DOHH2 (cell line): ENCODE data around the gene BLOC1S4.
"Not testable (repeated sequence)": the region's sequence is repeated elsewhere in the genome, so short reads cannot be mapped to it uniquely, and the experiment has no call there.

ENCODE experiments used
- H3F3A ChIP-seq: fragments of 200-600 bp; sonication (generic), shearing (Covaris generic); 2 replicates; pipeline ENCODE4 v1.6.0; 2016; ENCODE audit warnings: antibody characterized with exemption, mild to moderate bottlenecking; ENCODE audit not compliant: control insufficient read depth, insufficient read depth
- H3K27ac ChIP-seq: fragments of 200-600 bp; sonication (generic); 2 replicates; pipeline ENCODE4 v1.5.1; 2014; ENCODE audit warnings: low read depth, mild to moderate bottlenecking, low read length, moderate library complexity
- H3K27me3 ChIP-seq: fragments of 200-600 bp; sonication (generic); 2 replicates; pipeline ENCODE4 v1.6.1; 2014; ENCODE audit warnings: mild to moderate bottlenecking, low read length, mixed read lengths; ENCODE audit not compliant: control insufficient read depth
- H3K36me3 ChIP-seq: fragments of 200-600 bp; sonication (generic); 2 replicates; pipeline ENCODE4 v1.6.1; 2014; ENCODE audit warnings: mild to moderate bottlenecking, low read length, moderate library complexity, mixed read lengths; ENCODE audit not compliant: control insufficient read depth
- H3K4me1 ChIP-seq: fragments of 200-600 bp; sonication (generic); 2 replicates; pipeline ENCODE4 v1.6.1; 2014; ENCODE audit warnings: mild to moderate bottlenecking, low read length, mixed read lengths; ENCODE audit not compliant: control insufficient read depth
- H3K4me2 ChIP-seq: fragments of 200-600 bp; sonication (generic); 2 replicates; pipeline ENCODE4 v1.6.0; 2014; ENCODE audit warnings: mild to moderate bottlenecking, low read length, moderate library complexity
- H3K4me3 ChIP-seq: fragments of 200-600 bp; sonication (generic); 2 replicates; pipeline ENCODE4 v1.5.1; 2014; ENCODE audit warnings: mild to moderate bottlenecking, low read length, mixed read lengths
- H3K79me2 ChIP-seq: fragments of 200-600 bp; sonication (generic); 2 replicates; pipeline ENCODE4 v1.6.1; 2014; ENCODE audit warnings: mild to moderate bottlenecking, low read length, mixed read lengths; ENCODE audit not compliant: control insufficient read depth
- H3K9me2 ChIP-seq: fragments of 200-600 bp; sonication (generic); replicated peaks from 2 replicates; pipeline ENCODE4 v1.6.1; 2014; ENCODE audit warnings: mild to moderate bottlenecking, low read length, mixed read lengths; ENCODE audit not compliant: control insufficient read depth
- H3K9me3 ChIP-seq: fragments of 200-600 bp; sonication (generic); 2 replicates; pipeline ENCODE4 v1.6.1; 2014; ENCODE audit warnings: antibody characterized with exemption, low read length, mixed read lengths; ENCODE audit not compliant: control insufficient read depth, insufficient read depth
- H4K20me1 ChIP-seq: fragments of 200-600 bp; sonication (generic); 2 replicates; pipeline ENCODE4 v1.6.0; 2014; ENCODE audit warnings: low read depth, mild to moderate bottlenecking, antibody characterized with exemption, low read length, moderate library complexity; ENCODE audit not compliant: control insufficient read depth, insufficient read depth
- EZH2phosphoT487 ChIP-seq: fragments of 200-600 bp; sonication (generic); IDR thresholded peaks from 2 replicates; pipeline ENCODE4 v1.6.1; 2017; ENCODE audit warnings: borderline replicate concordance, mild to moderate bottlenecking, antibody characterized with exemption, low read length, moderate library complexity, mixed read lengths
- TF ChIP-seq, protein P1 (sequence below): fragments of 200-600 bp; sonication (generic); IDR thresholded peaks from one replicate; pipeline ENCODE4 v1.5.1; 2014; ENCODE audit warnings: antibody characterized with exemption, mild to moderate bottlenecking, low read depth, low read length; ENCODE audit not compliant: poor library complexity, severe bottlenecking

BLOC1S4 gene

DNA sequence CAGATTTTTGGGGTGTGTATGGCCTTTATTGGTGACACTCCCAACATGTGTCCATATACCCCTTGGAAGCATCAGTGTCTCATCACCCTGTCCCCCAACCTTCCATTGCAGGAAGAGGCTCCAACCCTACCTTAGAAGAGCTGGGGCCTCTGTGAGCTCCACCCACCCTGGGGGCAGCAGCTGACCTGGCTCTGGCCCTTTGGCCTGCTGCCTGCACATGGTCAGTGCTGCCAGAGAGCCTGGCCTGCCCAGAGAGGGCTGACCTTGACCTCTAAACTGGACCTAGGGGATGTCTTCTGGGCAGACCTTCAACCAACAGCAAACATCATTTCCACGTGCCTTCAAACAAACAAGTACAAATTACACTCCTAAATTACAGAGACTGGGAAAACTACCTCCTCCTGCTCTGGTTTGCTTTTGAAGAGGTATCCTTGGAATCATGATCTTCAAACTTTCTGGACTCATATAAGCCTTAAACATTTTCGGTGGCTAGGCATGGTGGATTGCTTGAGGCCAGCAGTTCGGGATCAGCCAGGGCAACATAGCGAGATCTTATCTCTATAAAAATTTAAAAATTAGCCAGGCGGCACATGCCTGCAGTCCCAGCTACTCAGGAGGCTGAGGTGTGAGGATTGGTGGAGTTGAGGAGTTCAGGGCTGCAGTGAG lies 39.2 kb downstream of the BLOC1S4 start:
- Histone ChIP-seq H3K27me3 (no peaks in the 10 kb centered on the region), H3F3A (no peaks in the 10 kb centered on the region), H4K20me1 (no peaks in the 10 kb centered on the region), H3K4me3 (no peak overlapping the region), H3K4me2 (no peak overlapping the region), H3K9me3 (no peaks in the 10 kb centered on the region), H3K79me2 (no peaks in the 10 kb centered on the region), H3K36me3 (no peaks in the 10 kb centered on the region), H3K9me2 (no peaks in the 10 kb centered on the region), H3K27ac (no peak overlapping the region), H3K4me1 (no peaks in the 10 kb centered on the region)
- TF ChIP-seq EZH2phosphoT487 = no peak
- TF ChIP-seq, protein P1, sequence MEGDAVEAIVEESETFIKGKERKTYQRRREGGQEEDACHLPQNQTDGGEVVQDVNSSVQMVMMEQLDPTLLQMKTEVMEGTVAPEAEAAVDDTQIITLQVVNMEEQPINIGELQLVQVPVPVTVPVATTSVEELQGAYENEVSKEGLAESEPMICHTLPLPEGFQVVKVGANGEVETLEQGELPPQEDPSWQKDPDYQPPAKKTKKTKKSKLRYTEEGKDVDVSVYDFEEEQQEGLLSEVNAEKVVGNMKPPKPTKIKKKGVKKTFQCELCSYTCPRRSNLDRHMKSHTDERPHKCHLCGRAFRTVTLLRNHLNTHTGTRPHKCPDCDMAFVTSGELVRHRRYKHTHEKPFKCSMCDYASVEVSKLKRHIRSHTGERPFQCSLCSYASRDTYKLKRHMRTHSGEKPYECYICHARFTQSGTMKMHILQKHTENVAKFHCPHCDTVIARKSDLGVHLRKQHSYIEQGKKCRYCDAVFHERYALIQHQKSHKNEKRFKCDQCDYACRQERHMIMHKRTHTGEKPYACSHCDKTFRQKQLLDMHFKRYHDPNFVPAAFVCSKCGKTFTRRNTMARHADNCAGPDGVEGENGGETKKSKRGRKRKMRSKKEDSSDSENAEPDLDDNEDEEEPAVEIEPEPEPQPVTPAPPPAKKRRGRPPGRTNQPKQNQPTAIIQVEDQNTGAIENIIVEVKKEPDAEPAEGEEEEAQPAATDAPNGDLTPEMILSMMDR = no peak

DNA sequence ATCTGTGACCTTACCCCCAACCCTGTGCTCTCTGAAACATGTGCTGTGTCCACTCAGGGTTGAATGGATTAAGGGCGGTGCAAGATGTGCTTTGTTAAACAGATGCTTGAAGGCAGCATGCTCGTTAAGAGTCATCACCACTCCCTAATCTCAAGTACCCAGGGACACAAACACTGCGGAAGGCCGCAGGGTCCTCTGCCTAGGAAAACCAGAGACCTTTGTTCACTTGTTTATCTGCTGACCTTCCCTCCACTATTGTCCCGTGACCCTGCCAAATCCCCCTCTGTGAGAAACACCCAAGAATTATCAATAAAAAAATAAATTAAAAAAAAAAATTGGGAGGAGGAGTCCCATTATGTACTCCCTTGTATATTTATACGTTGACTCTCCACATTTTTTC lies 40.4 kb downstream of the BLOC1S4 start:
- H3K9me2 ChIP-seq, H3K27me3 ChIP-seq, H3K4me2 ChIP-seq, H3K36me3 ChIP-seq, H3K9me3 ChIP-seq, H3K4me3 ChIP-seq, H4K20me1 ChIP-seq, H3K4me1 ChIP-seq, H3K79me2 ChIP-seq, H3K27ac ChIP-seq, H3F3A ChIP-seq: not testable (repeated sequence)

DNA sequence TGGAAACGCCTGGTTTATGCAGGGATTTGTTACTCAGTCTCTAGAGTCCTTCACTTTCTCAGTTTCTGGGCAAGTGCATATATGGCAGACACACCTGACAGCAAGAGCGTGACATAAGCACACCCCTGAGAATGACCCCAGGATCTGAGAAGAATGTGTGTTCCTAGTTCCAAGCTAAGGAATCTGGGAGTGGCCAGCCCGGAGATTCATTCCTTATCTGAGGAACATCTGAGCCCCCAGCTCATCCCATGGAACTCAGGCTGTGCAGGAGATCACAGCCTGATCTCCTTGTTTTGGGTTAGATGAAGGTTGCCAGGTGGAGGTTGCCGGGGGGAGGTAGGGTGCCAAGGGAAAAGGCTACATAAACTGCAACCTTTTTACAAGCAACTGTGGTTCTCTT lies 42.8 kb downstream of the BLOC1S4 start:
- no peaks in the 10 kb centered on the region for H3K36me3 ChIP-seq
- H3K9me2 ChIP-seq = no peaks in the 10 kb centered on the region
- H3K79me2 ChIP-seq = no peaks in the 10 kb centered on the region
- H3K4me1 ChIP-seq = no peaks in the 10 kb centered on the region
- no peaks in the 10 kb centered on the region for H3K9me3 ChIP-seq
- no peaks in the 10 kb centered on the region for H4K20me1 ChIP-seq
- no peak overlapping the region for H3K27ac ChIP-seq
- H3F3A ChIP-seq = no peaks in the 10 kb centered on the region
- TF ChIP-seq, protein P1 = no peak
- no peak for TF ChIP-seq EZH2phosphoT487
- no peak overlapping the region for H3K4me3 ChIP-seq
- H3K4me2 ChIP-seq = no peak overlapping the region
- H3K27me3 ChIP-seq = no peaks in the 10 kb centered on the region

DNA sequence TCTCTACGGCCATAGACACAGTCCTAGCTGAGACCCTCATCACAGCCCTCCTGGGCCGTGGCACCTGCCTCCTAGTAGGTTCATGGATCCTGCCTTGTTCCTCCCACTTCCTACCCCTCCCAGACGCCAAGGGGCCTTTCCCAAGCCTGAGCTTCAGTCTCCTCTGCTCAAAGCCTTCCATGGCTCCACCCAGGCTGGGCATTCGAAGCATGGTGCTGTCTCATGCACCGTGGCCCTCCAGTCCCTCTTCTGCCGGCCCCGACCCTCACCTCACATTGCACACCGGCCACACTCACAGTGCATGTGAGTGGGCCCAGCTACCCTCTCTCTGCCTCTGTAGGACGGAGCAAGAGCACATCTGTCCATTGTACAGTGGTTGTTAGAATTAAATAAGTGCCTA lies 44.9 kb downstream of the BLOC1S4 start:
- H3K4me1 ChIP-seq = no peaks in the 10 kb centered on the region
- H3K27ac ChIP-seq = no peak overlapping the region
- no peak overlapping the region for H3K4me2 ChIP-seq
- no peaks in the 10 kb centered on the region for H3F3A ChIP-seq
- no peaks in the 10 kb centered on the region for H3K9me2 ChIP-seq
- H4K20me1 ChIP-seq = no peaks in the 10 kb centered on the region
- no peaks in the 10 kb centered on the region for H3K9me3 ChIP-seq
- H3K4me3 ChIP-seq = no peak overlapping the region
- H3K27me3 ChIP-seq = peaks cover 5% of the 10 kb centered on the region
- H3K79me2 ChIP-seq = no peaks in the 10 kb centered on the region
- H3K36me3 ChIP-seq = no peaks in the 10 kb centered on the region
- no peak for TF ChIP-seq EZH2phosphoT487
- TF ChIP-seq, protein P1 = no peak
